ENCODE results near the gene BTN1A1.
"Not testable (repeated sequence)": the region's sequence is repeated elsewhere in the genome, so short reads cannot be mapped to it uniquely, and the experiment has no call there.

Gene BTN1A1

GRCh38 chr6:26537846-26538571 is 37.9 kb downstream of the BTN1A1 start, which contains the start of gene HMGN4:
HMGN4 (plus strand) TSS chr6:26538366; CDS start chr6:26545207, 6,841 bp downstream.
- DNase-seq: peak; percentile 91

GRCh38 chr6:26538572-26538902 is 38.4 kb downstream of the BTN1A1 start:
- no peak for DNase-seq

- DNase-seq: no peak
Measured at GRCh38 chr6:26539071-26539615, 39.0 kb downstream of the BTN1A1 start.

- no peak for DNase-seq
Measured at GRCh38 chr6:26541579-26541978, 41.5 kb downstream of the BTN1A1 start.

- DNase-seq: no peak
Measured at GRCh38 chr6:26543953-26544352, 43.9 kb downstream of the BTN1A1 start.

- no peak for DNase-seq
Measured at GRCh38 chr6:26544473-26544872, 44.4 kb downstream of the BTN1A1 start.

GRCh38 chr6:26545627-26546026 is 45.5 kb downstream of the BTN1A1 start:
- no peak for DNase-seq

GRCh38 chr6:26547363-26547762 is 47.3 kb downstream of the BTN1A1 start:
- not testable (repeated sequence) for DNase-seq

- peak; percentile 83 for DNase-seq
Measured at GRCh38 chr6:26550250-26550993, 50.3 kb downstream of the BTN1A1 start.

- no peak for DNase-seq
Measured at GRCh38 chr6:26552205-26552604, 52.1 kb downstream of the BTN1A1 start.

GRCh38 chr6:26552640-26553188 is 52.6 kb downstream of the BTN1A1 start:
- no peak for DNase-seq

GRCh38 chr6:26553264-26553634 is 53.1 kb downstream of the BTN1A1 start:
- peak; percentile 77 for DNase-seq

GRCh38 chr6:26553635-26554446 is 53.7 kb downstream of the BTN1A1 start:
- DNase-seq: peak; percentile 86

GRCh38 chr6:26554447-26554696 is 54.3 kb downstream of the BTN1A1 start:
- DNase-seq: no peak

GRCh38 chr6:26554697-26555504 is 54.8 kb downstream of the BTN1A1 start:
- no peak for DNase-seq

GRCh38 chr6:26555505-26556262 is 55.6 kb downstream of the BTN1A1 start:
- DNase-seq: no peak

GRCh38 chr6:26556263-26557070 is 56.4 kb downstream of the BTN1A1 start:
- DNase-seq: peak; percentile 80

Measured in right hindlimb (tissue), 1 donor.